Dermis microvascular lymphatic vessel endothelial cell (primary cell): ENCODE data around the gene PLAA. TPM values are rescaled to one million over a fixed set of nuclear protein-coding genes. Genes with fewer than 3 reads are reported as not detected.
"Not testable (repeated sequence)": the region's sequence is repeated elsewhere in the genome, so short reads cannot be mapped to it uniquely, and the experiment has no call there.

Source experiments
- DNase-seq, 2 donors: peaks; one replicate each; pipeline versions ENCODE4 v3.0.0 to v3.0.0-alpha.2; 2010; ENCODE audit warnings: low read depth in 2 of 2
- total RNA-seq: library from RNA; depleted of rRNA; stranded (reverse); fragments of >200 nt; gene quantifications from 2 replicates; pipeline ENCODE4 v1.2.1, GENCODE V29; 2014

Gene PLAA
- total RNA-seq, 1 donor from 2014 or later, result 38.6 TPM

DNA sequence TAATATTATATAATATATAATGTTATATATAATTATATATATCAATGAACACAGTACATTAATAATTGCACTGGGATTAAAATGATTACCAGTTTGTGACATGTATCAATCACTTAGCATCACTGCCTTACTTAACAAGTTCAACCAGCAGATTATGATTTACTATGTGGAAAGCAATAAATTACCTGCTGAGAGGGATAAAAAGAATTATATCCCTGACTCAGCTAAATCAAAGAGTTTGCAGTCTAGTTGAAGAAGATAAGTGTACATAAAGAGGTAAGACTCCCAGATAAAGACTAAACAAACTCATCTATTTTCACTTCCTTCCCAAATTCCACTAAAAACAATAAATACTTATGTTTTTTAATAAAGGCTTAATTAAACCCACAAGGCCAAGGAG is 11.2 kb downstream of the PLAA start:
- no peak for DNase-seq

GRCh38 chr9:26928902-26929495 is 18.0 kb downstream of the PLAA start:
- DNase-seq, result no peak

GRCh38 chr9:26925609-26926008 is 21.4 kb downstream of the PLAA start:
- DNase-seq, result no peak

GRCh38 chr9:26919698-26920097 is 27.3 kb downstream of the PLAA start:
- DNase-seq, result no peak

GRCh38 chr9:26913138-26913668 is 33.8 kb downstream of the PLAA start:
- no peak for DNase-seq

DNA sequence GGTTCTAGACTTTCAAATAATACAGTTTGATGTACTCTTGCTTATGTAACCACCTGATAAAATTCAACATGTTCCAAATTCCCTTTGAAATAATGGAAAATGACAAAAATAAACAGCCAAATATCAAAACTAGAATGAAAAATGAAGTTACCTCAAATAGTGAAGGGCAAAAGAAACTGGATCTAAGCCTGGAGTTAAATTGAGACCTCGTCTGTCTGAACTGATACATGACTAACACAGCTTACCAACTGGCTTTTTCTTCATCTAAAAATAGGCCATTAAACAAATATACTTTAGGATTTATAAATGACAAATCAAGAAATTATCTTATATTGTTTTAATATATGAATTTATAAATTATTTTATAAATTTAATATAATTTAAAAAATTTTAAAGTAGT is 42.4 kb downstream of the PLAA start:
- no peak for DNase-seq

- no peak for DNase-seq
Measured at GRCh38 chr9:26904070-26904469, 43.0 kb downstream of the PLAA start.

- no peak for DNase-seq
Measured at GRCh38 chr9:26893030-26893676, 53.9 kb downstream of the PLAA start.

DNA sequence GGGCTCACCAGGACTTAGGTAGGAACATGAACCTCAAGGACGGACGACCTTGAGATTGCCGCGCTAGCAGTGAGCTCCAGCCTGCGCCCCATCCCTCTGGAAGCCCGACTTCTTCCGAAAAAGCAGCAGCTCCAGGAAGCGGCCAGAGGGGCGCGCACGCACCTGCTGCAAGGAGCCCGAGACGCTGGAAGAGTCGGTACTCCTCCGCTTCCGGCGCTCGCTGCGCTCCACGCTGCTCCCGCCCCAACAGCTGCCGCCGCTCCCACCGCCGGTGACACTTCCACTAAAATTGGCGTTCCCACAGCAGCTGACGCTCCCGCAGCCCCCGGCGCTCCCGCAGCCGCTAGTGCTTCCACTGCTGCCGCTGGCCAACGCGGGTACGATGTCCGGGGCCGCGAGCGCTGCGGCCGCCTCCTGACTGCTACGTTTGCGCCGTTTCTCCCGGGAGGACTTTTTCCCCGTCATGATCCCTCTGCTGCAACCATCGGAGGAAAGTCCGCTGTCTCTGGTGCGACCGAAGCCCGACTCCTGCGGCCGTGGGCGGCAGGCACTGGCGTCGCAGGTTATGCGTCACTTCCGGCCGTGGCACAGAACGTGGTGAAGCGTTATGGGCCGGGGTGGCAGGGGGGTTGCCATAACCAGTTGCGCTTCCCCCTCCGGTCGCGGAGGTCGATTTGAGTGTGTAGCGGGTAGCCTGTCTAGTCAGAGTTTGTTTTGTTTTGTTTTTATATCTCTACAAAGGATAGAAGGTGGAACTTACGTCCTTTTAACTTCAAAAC is 54.6 kb downstream of the PLAA start, which contains the start of gene CAAP1:
Gene CAAP1 (minus strand): TSS at position 552 of the 779 bp plus-strand sequence. CDS start 87 bp downstream, at position 465.
- peak; percentile 89 to 96 for DNase-seq

- no peak for DNase-seq
Measured at GRCh38 chr9:26891726-26892125, 55.3 kb downstream of the PLAA start.

DNA sequence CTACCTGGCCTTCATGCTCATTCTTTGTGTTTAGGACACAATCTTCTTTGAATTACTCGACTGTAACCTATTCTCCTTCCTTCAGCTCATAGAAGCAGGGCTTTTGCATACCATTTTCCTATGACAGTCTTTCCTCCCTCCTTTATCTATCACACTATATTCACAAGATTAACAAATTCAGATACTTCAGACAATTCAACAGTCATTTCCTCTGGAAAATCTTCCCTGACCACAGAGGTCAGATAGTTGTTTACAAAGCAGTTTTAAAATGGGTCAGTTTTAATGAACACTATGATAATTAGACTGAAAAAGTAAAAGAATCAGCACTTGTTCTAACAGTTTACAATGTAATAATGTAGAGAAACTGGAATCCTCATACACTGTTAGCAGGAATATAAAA is 58.8 kb downstream of the PLAA start:
- no peak for DNase-seq

DNA sequence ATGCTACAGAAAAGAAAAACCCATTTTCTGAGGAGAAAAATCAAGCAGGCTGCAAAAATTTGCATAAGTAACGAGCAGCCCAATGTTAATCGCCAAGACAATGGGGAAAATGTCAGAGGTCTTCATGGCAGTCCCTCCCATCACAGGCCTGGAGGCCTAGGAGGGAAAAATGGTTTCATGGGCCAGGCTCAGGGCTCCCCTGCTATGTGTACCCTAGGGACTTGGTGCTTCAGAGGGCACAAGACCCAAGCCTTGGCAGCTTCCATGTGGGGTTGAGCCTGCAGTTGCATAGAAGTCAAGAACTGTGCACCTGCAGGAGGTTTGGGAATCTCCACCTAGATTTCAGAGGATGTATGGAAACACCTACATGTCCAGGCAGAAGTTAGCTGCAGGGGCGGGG is 64.9 kb downstream of the PLAA start:
- no peak for DNase-seq

DNA sequence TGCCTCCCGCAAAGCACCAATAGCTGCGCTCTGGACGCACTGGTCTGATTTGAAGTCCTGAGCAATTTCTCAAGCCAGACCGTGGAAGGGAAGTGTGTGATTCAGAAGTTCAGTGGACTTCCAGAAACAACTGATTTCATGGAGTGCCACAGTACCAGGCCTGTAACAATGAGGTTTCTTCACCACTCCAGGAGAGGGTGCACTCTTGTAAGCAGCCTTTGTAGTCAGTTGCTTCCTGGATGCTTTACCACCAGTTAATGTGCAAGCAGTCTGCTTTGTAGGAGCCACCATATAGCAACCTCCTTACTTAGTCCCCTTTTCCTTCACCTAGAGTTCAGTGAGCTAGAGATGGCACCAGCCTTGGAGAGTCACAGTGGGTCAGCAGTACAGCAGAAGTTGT is 66.8 kb downstream of the PLAA start:
- DNase-seq, result no peak

DNA sequence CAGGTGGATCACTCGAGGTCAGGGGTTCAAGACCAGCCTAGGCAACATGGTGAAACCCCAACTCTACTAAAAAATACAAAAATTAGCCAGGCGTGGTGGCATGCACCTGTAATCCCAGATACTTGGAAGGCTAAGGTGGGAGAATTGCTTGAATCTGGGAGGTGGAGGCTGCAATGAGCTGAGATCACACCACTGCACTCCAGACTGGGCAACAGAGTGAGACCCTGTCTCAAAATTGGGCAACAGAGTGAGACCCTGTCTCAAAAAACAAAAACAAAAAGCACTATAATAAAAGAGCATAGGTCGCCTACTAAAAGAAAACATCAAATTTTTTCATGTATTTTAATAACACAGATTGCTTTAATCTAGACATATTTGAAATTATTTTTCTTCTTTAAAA is 71.9 kb downstream of the PLAA start:
- DNase-seq, result not testable (repeated sequence)

DNA sequence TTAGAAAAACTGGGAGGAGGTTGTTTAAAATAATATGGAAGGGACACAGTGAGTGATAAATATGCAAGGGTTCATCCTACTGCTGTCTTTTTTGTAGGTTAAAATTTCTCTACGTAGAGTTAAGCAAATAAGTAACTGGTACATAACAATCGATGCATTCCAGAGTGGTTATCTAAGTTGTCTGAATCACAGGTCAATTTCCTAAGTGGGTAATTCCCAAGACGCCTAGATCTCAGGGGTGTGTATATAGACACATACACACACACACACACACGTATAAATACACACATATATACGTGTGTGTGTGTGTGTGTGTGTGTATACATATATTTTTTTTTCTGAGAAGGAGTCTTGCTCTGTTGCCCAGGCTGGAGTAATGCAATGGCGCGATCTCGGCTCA is 76.8 kb downstream of the PLAA start:
- peak in 1 of 2 donors; percentile 59 for DNase-seq

- DNase-seq, result peak; percentile 5 to 17
Measured at GRCh38 chr9:26863074-26863473, 84.0 kb downstream of the PLAA start.

DNA sequence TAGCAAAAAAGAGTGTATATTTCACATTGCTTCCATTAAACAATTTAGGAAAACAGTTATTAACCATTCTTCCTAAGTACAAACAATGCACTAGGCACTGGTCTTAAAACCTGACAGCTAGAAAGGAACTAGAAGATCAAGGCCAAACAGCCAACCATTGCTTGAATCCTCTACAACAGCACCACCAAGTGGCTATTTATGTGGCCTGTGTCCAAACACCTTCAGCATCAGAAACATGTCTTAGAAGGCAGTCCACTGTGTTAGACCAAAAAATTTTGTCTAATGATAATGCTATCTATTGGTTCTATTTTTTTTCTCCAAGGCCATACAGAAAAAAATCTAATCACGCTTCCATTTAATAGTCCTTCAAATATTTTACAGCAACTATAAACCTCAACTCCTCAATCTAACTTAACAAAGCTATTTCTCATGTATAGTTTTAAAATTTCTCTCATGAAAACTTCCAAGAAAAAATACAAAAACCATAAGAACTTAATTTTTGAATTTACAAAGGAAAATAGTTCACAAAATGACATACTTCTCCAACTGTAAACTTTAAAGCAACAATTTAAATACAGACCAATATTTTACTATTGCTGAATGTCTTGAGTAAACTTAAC is 90.5 kb downstream of the PLAA start:
- DNase-seq, result peak; percentile 33 to 56

Other genes with a start within 250 kb of the PLAA start
- gene CAAP1, start 54.4 kb downstream of the PLAA start, total RNA-seq, result 10.9 and 11.5 TPM in 2 replicates
- gene IFT74, start 9.2 kb upstream of the PLAA start, total RNA-seq, result 4.3 and 5.4 TPM in 2 replicates
- gene LRRC19, start 58.4 kb upstream of the PLAA start, total RNA-seq, result not detected in 2 replicates
- gene TEK, start 162.0 kb upstream of the PLAA start, total RNA-seq, result 147 and 167 TPM in 2 replicates